Motor neuron (in vitro differentiated cells): ENCODE data around the gene EDIL3. TPM values are rescaled to one million over a fixed set of nuclear protein-coding genes. Genes with fewer than 3 reads are reported as not detected.

ENCODE experiments used
- ATAC-seq, 8 experiments: fragments of 200-7000 bp; cut with Tn5 transposase; replicated peaks in 6 of 8; 2 replicates each; pipeline ENCODE4 v1.8.0; 2021; ENCODE audit warnings: mild to moderate bottlenecking in 8 of 8, moderate library complexity in 8 of 8
- H3K27ac ChIP-seq, 2 donors: fragments of 250-450 bp; sonication (Bioruptor Pico); 2 replicates each; pipeline ENCODE4 v1.9.0; 2021; ENCODE audit warnings: antibody characterized with exemption in 2 of 2, mild to moderate bottlenecking in 2 of 2, moderate library complexity in 1 of 2
- H3K4me1 ChIP-seq, 2 donors: fragments of 250-450 bp; sonication (Bioruptor Pico); replicated peaks in 1 of 2; 2 replicates each; pipeline ENCODE4 v1.6.1; 2021; ENCODE audit warnings: antibody characterized with exemption in 2 of 2, mild to moderate bottlenecking in 2 of 2, moderate library complexity in 1 of 2
- H3K4me3 ChIP-seq, 5 donors: fragments of 250-450 bp; sonication (Bioruptor Pico); 2 replicates each; pipeline ENCODE4 v1.9.0; 2021; ENCODE audit warnings: antibody characterized with exemption in 5 of 5, mild to moderate bottlenecking in 5 of 5, moderate library complexity in 4 of 5
- WGBS, 10 experiments: fragments of 450-650 bp; shearing (Covaris generic); methylation state at CpG; one replicate each; pipeline ENCODE4 v1.0.0; 2022; 5-methylcytosine and 5-hydroxymethylcytosine counted together
- in situ Hi-C, 9 experiments: fragments of 400-800 bp; cut with MboI; loops; one replicate each; pipeline ENCODE4 v1.15.0; 2021; ENCODE audit warnings: low sequenced_read_pairs in 9 of 9, low pct_unique_long_range_greater_than_20kb in 2 of 9; ENCODE audit not compliant: unreplicated experiment in 9 of 9
- total RNA-seq, 8 experiments: library from RNA; unstranded; fragments of 300-600 nt; gene quantifications; 2 replicates each; pipeline versions ENCODE4 v1.2.3 to v1.2.4, GENCODE V29; 2022

EDIL3 gene
- total RNA-seq, 8 experiments from 2014 or later: 1.4 to 123 (median 47.1) TPM

DNA sequence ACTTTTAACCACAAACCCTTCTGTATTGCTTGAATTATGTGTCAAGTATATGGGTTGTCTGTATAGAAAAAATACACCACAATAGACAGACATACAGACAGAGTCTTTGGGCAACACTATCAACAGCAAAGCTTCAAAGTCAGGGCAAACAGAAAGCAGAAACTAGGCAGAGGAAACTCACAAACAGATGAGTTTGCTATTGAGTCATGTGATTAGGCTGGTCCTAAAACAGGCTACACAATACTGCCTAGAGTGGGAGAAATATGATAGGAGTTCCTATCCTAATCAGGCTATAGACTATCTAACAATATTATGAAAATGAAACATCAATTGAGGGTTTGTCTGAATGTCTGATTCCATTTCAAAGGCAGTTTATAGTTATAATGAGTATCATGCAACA is 156.4 kb downstream of the EDIL3 start:
- H3K27ac ChIP-seq: no peak overlapping the region
- no peak overlapping the region for H3K4me3 ChIP-seq
- in situ Hi-C loops: no loop called here
- H3K4me1 ChIP-seq: no peaks in the 10 kb centered on the region
- no peak for ATAC-seq

DNA sequence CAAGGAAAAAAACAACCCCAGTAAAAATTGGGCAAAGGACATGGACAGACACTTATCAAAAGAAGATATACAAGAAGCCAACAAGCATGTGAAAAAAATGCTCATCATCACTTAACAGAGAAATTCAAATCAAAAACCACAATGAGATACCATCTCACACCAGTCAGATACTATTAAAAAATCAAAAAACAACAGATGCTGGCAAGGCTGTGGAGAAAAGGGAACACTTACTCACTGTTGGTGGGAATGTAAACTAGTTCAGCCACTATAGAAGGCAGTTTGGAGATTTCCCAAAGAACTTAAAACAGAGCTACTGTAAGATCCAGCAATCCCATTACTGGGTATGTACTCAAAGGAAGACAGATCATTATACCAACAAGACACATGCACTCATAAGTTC is 157.4 kb downstream of the EDIL3 start:
- no peak for ATAC-seq
- no peak overlapping the region for H3K27ac ChIP-seq
- no peaks in the 10 kb centered on the region for H3K4me1 ChIP-seq
- no peak overlapping the region for H3K4me3 ChIP-seq
- in situ Hi-C loops: no loop called here

DNA sequence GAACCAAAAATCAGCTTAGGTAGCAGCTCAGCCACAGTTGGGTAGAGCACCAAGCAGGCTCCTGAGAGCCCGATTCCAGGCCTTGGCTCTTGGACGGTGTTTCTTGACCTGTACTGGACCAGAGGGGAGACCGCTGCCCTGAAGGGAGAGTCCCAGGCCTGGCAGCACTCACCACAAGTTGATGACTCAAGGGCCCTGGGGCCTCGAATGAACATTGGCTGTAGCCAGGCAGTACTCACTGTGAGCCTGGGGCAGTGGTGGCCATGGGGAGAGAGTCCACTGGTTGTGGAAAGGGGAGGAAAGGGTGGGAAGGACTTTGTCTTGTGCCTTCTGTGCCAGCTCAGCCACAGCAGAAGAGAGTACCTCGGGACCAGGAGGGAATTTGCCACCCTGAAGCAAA is 166.1 kb downstream of the EDIL3 start:
- peak in 2 of 8 experiments; percentile 27 to 65 for ATAC-seq
- Histone ChIP-seq H3K4me1 (no peaks in the 10 kb centered on the region), H3K4me3 (no peak overlapping the region), H3K27ac (no peak overlapping the region)
- 36 to 100% (median 80%) methylated on average over 1 to 5 of the region's 5 CpGs; no CpG with 5 or more reads in 5 of the 10 experiments for WGBS, 10 experiments
- in situ Hi-C loops: no loop called here

DNA sequence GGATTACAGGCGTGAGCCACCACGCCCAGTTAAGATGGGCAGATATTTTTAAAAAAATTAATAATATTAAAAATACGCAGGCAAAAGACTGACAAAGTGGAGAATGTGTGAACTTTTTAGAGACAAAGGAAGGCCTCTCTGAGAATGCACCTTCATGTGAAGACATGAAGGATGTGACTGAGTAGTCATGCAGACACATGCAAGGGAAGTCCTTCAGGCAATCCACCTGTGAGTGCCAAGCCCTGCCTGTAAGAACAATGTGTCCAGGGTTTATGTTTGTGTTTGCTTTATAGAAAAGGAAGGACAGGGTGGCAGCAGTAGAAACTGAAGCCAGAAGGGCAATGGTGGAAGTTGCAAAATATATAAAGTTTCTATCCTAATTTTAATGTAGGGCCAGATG is 169.2 kb downstream of the EDIL3 start:
- 42 to 100% (median 93%) methylated on average over 1 to 3 of the region's 3 CpGs; no CpG with 5 or more reads in 1 of the 10 experiments for WGBS, 10 experiments
- no peak overlapping the region for H3K4me3 ChIP-seq
- ATAC-seq: no peak
- in situ Hi-C loops: no loop called here
- no peak overlapping the region for H3K27ac ChIP-seq
- no peaks in the 10 kb centered on the region for H3K4me1 ChIP-seq

DNA sequence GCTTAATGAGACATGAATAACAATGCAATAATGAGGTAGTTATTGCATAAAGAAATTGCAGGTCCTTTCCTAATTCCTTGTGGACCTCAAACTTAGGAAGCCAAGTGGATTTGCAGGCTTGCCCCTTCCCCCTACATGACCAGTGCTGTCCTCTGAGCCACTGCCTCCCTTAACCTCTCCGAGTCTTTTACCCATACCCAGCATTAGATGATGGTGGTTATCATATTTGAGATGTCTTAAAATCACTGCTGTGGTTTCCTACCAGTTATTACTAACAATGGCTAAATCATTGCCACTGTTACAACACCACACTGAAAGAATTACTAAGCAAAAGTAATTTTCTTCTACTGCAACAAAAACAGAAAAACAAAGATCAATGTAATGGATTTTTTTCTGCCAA is 170.8 kb downstream of the EDIL3 start:
- Histone ChIP-seq H3K4me1 (no peaks in the 10 kb centered on the region), H3K4me3 (no peak overlapping the region), H3K27ac (no peak overlapping the region)
- ATAC-seq: no peak
- in situ Hi-C loops: no loop called here
- WGBS, 10 experiments: 33 to 100% (median 84%) methylated on average over 1 of the region's 1 CpG; no CpG with 5 or more reads in 2 of the 10 experiments

DNA sequence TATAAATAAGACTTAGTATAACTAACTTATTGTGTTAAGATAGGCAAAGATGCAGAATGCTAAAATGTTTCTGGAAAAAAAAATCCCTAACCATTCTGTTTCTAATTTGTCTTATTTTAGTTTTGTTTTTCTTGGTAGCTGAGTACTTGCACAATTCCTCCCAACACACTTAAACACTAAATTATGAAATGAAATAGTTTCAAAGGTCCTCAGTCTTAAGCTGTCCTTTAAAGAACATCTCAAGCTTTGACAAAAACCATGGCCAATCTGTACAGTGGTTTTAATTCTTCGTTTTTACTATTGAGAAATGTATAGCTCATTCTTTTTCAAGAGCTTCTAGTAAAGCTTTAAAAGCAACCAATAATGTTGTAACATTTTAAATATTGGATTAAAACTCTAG is 171.5 kb downstream of the EDIL3 start:
- in situ Hi-C loops: no loop called here
- no peak for ATAC-seq
- Histone ChIP-seq H3K4me1 (no peaks in the 10 kb centered on the region), H3K4me3 (no peak overlapping the region), H3K27ac (no peak overlapping the region)
- WGBS, 10 experiments: 0 to 92% (median 44%) methylated on average over 1 of the region's 1 CpG; no CpG with 5 or more reads in 1 of the 10 experiments

DNA sequence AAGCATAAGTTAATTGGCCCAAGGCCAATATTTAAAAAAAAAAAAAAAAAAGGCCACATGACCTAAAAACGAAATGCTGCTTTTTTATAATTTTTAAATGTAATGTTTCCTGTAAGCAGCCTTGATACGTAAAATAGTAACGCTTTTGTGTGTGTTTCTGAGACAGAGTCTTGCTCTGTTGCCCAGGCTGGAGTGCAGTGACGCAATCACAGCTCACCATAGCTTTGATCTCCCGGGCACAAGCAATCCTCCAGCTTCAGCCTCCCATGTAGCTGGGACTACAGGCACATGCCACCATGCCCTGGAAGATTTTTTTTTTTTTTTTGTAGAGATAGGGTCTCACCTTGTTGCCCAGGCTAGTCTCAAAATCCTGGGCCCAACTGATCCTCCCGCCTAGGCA is 179.9 kb downstream of the EDIL3 start:
- 41 to 100% (median 78%) methylated on average over 5 to 6 of the region's 6 CpGs; no CpG with 5 or more reads in 2 of the 10 experiments for WGBS, 10 experiments
- no peak overlapping the region for H3K27ac ChIP-seq
- no peaks in the 10 kb centered on the region for H3K4me1 ChIP-seq
- ATAC-seq: no peak
- no peak overlapping the region for H3K4me3 ChIP-seq
- in situ Hi-C loops: no loop called here

DNA sequence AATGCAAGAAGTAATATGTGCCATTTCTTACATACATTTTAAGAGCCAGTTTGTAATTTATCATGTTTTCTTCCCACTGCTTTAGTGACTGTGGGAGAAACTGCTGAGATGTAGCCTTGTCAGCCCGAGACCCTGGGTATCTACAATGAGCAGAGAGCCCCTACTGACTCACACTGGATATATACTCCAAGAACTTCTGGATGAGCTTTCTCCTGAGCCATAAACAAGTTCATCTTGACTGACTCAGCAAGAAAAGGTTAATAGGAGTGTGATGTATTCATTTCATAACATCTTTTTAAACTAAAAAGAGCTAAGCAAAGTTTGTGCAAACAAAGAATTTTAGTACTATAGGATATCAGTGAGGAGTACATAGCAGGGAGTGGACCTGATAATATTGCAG is 182.5 kb downstream of the EDIL3 start:
- no peak for ATAC-seq
- Histone ChIP-seq H3K4me1 (no peaks in the 10 kb centered on the region), H3K27ac (no peak overlapping the region), H3K4me3 (no peak overlapping the region)
- 0 to 100% (median 92%) methylated on average over 1 of the region's 1 CpG; no CpG with 5 or more reads in 2 of the 10 experiments for WGBS, 10 experiments
- in situ Hi-C loops: no loop called here

DNA sequence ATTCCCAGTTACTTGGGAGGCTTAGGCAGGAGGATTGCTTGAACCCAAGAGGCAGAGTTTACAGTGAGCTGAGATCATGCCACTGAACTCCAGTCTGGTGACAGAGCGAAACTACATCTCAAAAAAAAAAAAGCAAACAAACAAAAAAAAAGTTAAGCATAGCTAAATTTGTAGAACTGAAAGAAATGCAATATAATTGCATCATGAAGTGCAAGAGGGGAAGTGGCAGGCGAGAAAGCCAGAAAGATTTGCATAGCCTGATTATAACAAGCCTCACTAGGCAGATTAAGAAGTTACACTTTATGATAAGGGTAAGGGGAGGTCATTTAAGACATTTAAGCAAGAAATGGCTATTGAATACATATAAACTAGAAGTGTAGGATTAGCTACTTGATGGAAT is 187.1 kb downstream of the EDIL3 start:
- H3K4me1 ChIP-seq: no peaks in the 10 kb centered on the region
- in situ Hi-C loops: no loop called here
- no peak for ATAC-seq
- 22 to 100% (median 81%) methylated on average over 1 to 2 of the region's 2 CpGs for WGBS, 10 experiments
- H3K27ac ChIP-seq: no peak overlapping the region
- H3K4me3 ChIP-seq: no peak overlapping the region

DNA sequence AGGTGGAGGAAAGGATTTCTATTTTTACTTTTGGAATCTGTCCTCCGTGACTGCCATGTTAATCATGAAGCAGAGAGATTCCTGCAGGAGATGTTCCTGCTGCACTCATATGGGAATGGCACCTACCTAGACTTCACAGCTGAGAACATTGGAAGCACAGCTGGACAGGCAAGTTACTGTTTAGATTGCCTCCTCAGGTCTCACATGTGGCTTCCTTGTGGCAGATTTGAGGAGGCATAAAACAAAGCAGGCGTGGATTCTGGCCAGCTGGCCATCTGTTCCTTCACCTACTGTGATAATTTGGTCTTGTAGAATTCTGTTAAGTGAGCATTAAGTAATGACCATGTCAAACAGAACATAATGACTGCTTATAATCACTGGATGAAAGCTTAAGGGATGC is 193.4 kb downstream of the EDIL3 start:
- WGBS, 10 experiments: 0 to 87% (median 47%) methylated on average over 1 to 2 of the region's 2 CpGs; no CpG with 5 or more reads in 3 of the 10 experiments
- in situ Hi-C loops: no loop called here
- peak in 2 of 8 experiments; percentile 31 to 59 for ATAC-seq

DNA sequence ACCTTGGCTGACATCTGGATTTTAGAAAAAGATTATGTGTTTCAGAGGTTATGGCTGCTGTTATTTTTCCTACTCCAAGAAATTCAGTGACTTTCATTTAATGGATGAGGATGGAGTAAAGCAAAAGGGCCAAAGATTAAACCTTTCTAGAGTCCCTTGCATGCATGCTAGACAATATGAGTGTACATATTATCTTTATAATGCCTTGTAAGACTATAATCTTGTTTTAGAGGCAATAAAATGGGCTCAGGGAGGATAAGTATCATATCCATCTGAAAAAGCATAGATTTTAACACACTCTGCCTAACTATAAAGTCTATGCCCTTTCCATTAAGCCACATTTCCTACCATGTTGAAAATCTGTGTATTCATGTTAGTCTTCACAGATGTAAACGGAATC is 199.8 kb downstream of the EDIL3 start:
- no peak for ATAC-seq
- H3K27ac ChIP-seq: no peak overlapping the region
- no peak overlapping the region for H3K4me3 ChIP-seq
- WGBS, 10 experiments: 29 to 100% (median 96%) methylated on average over 1 of the region's 1 CpG; no CpG with 5 or more reads in 2 of the 10 experiments
- H3K4me1 ChIP-seq: no peaks in the 10 kb centered on the region
- in situ Hi-C loops: no loop called here

More for the DNA sequence above, 193.4 kb downstream of the EDIL3 start:
- no peak overlapping the region for H3K4me3 ChIP-seq
- no peaks in the 10 kb centered on the region for H3K4me1 ChIP-seq
- H3K27ac ChIP-seq: no peak overlapping the region

DNA sequence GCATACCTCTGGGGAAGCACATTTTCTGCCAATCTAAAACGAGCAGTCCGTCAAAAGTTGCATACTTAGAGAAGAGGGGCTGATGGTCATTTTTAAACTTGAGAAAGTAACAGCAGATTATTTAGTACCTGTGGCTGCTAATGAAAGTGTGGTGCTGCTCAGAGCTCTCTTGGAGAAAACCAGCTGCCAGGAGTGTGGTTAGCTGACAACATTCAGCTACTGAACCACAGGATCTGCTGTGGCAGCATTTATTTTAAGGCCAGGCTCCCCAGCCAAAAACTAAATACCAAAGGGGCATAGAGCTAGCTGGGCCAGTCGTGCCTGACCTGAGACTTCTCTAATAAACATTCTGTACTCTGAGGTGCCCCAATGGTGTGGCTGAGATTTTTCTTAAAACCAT is 203.6 kb downstream of the EDIL3 start:
- WGBS, 10 experiments: 30 to 100% (median 77%) methylated on average over 1 to 3 of the region's 3 CpGs; no CpG with 5 or more reads in 2 of the 10 experiments
- Histone ChIP-seq H3K27ac (no peak overlapping the region), H3K4me3 (no peak overlapping the region), H3K4me1 (no peaks in the 10 kb centered on the region)
- in situ Hi-C loops: no loop called here
- ATAC-seq: no peak

DNA sequence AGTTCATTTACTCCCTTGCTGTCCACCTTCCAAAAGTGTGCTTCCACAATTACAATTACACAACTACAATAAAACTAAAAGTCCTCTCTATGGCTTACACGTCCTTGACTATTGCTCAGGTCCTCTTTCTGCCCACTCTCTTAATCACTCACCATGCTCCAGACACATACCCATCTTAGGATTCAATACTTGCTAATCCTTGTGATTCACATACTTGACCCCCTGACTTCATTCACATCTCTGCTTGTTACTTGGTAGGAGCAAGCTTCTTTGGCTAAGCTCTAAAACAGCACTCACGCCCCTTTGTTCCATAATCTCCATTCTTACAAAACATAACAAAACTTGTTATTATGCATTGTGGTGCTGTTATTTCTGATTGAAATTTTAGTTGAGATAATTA is 215.8 kb downstream of the EDIL3 start:
- no peak overlapping the region for H3K4me3 ChIP-seq
- in situ Hi-C loops: no loop called here
- 50 to 100% (median 93%) methylated on average over 1 to 2 of the region's 2 CpGs; no CpG with 5 or more reads in 2 of the 10 experiments for WGBS, 10 experiments
- H3K4me1 ChIP-seq: no peaks in the 10 kb centered on the region
- no peak for ATAC-seq
- no peak overlapping the region for H3K27ac ChIP-seq

DNA sequence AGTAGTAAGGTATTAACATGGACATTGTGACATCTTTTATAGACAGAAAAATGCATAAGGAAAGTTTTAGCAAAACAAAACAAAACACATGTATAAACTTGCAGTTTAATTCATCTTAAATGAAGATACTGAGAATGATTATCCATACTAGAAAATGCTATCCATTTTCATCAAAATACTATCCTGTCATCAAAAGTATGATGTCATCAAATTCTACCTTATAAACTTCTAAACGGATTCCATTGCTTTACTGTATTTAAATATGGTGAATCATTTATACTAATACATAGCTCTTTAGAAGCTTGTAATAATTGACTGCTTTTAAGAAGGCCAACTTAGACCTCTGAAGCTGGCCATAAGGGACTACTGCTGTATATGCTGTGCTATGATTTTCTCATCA is 221.0 kb downstream of the EDIL3 start:
- Histone ChIP-seq H3K27ac (no peak overlapping the region), H3K4me3 (no peak overlapping the region), H3K4me1 (no peaks in the 10 kb centered on the region)
- WGBS, 10 experiments: 0 to 100% (median 96%) methylated on average over 1 of the region's 1 CpG; no CpG with 5 or more reads in 2 of the 10 experiments
- in situ Hi-C loops: no loop called here
- no peak for ATAC-seq
